WTC11 (cell line): ENCODE measurements around the gene HELZ. TPM values are rescaled to one million over a fixed set of nuclear protein-coding genes. Genes with fewer than 3 reads are reported as not detected.
"Not testable (repeated sequence)": the region's sequence is repeated elsewhere in the genome, so short reads cannot be mapped to it uniquely, and the experiment has no call there.

Source experiments
- ATAC-seq: fragments of 200-7000 bp; cut with Tn5 transposase; 2 replicates; pipeline ENCODE4 v1.10.0; 2021; ENCODE audit warnings: mild to moderate bottlenecking, moderate library complexity
- CTCF ChIA-PET: fragments of 300-600 bp; sonication (Branson Sonifier 250); formaldehyde crosslinking; loops from one replicate; lab custom pipeline; 2021; ENCODE audit warnings: antibody characterized with exemption; lab: Charles Lee
- POLR2A ChIA-PET: fragments of 350-600 bp; sonication (Branson Sonifier 250); formaldehyde crosslinking; loops from one replicate; lab custom pipeline; 2021; ENCODE audit warnings: antibody characterized with exemption; lab: Charles Lee
- DNase-seq: peaks from one replicate; pipeline ENCODE4 v3.0.0; 2021; ENCODE audit warnings: low spot score
- H3K27ac Mint-ChIP-seq: 2 replicates; pipeline ENCODE4 v1.8.0; 2021; ENCODE audit warnings: mixed read lengths
- H3K27me3 Mint-ChIP-seq: 2 replicates; pipeline ENCODE4 v1.8.0; 2021; ENCODE audit warnings: low read depth, mild to moderate bottlenecking, moderate library complexity, mixed read lengths
- H3K36me3 Mint-ChIP-seq: 2 replicates; pipeline ENCODE4 v1.8.0; 2021; ENCODE audit warnings: mixed read lengths
- H3K4me1 Mint-ChIP-seq: 2 replicates; pipeline ENCODE4 v1.8.0; 2022; ENCODE audit warnings: mixed read lengths
- H3K4me3 Mint-ChIP-seq: 2 replicates; pipeline ENCODE4 v1.8.0; 2021; ENCODE audit warnings: mild to moderate bottlenecking, moderate library complexity, mixed read lengths
- H3K9me3 Mint-ChIP-seq: 2 replicates; pipeline ENCODE4 v1.8.0; 2021; ENCODE audit warnings: mixed read lengths
- ATF1 ChIP-seq: sonication (generic); formaldehyde crosslinking; IDR thresholded peaks from 2 replicates; pipeline ENCODE4 v1.8.1; 2023; ENCODE audit warnings: mild to moderate bottlenecking, moderate library complexity, missing genetic modification reagents
- CBFB ChIP-seq: sonication (generic); formaldehyde crosslinking; IDR thresholded peaks from 2 replicates; pipeline ENCODE4 v1.8.1; 2022; ENCODE audit warnings: mild to moderate bottlenecking, low read depth, missing genetic modification reagents
- CTCF ChIP-seq: fragments of 200-600 bp; IDR thresholded peaks from 2 replicates; pipeline ENCODE4 v1.8.0; 2022; ENCODE audit warnings: antibody characterized with exemption
- ESRRA ChIP-seq: sonication (generic); formaldehyde crosslinking; IDR thresholded peaks from 2 replicates; pipeline ENCODE4 v1.8.1; 2022; ENCODE audit warnings: mild to moderate bottlenecking, missing genetic modification reagents, borderline replicate concordance
- ETV6 ChIP-seq: sonication (generic); formaldehyde crosslinking; IDR thresholded peaks from 2 replicates; pipeline ENCODE4 v1.8.1; 2022; ENCODE audit warnings: mild to moderate bottlenecking, missing genetic modification reagents
- FOXJ3 ChIP-seq: sonication (generic); formaldehyde crosslinking; IDR thresholded peaks from 2 replicates; pipeline ENCODE4 v1.9.0; 2021; ENCODE audit warnings: missing genetic modification reagents, mild to moderate bottlenecking, borderline replicate concordance
- FOXK1 ChIP-seq: sonication (generic); formaldehyde crosslinking; IDR thresholded peaks from 2 replicates; pipeline ENCODE4 v1.8.0; 2022; ENCODE audit warnings: mild to moderate bottlenecking, moderate library complexity, missing genetic modification reagents
- GABPB1 ChIP-seq: sonication (generic); formaldehyde crosslinking; IDR thresholded peaks from 2 replicates; pipeline ENCODE4 v1.8.1; 2023; ENCODE audit warnings: mild to moderate bottlenecking, missing genetic modification reagents
- IRF1 ChIP-seq: sonication (generic); formaldehyde crosslinking; IDR thresholded peaks from 2 replicates; pipeline ENCODE4 v1.8.0; 2023; ENCODE audit warnings: missing genetic modification reagents
- MYBL2 ChIP-seq: sonication (generic); formaldehyde crosslinking; IDR thresholded peaks from 2 replicates; pipeline ENCODE4 v1.8.1; 2023; ENCODE audit warnings: mild to moderate bottlenecking, moderate library complexity, missing genetic modification reagents
- NR1H2 ChIP-seq: sonication (generic); formaldehyde crosslinking; IDR thresholded peaks from 2 replicates; pipeline ENCODE4 v1.9.0; 2021; ENCODE audit warnings: mild to moderate bottlenecking, moderate library complexity, missing genetic modification reagents
- PRRX2 ChIP-seq: fragments of 250-450 bp; sonication (Bioruptor Pico); IDR thresholded peaks from 2 replicates; pipeline ENCODE4 v1.8.0; 2021; ENCODE audit warnings: mild to moderate bottlenecking
- SMAD4 ChIP-seq: sonication (generic); formaldehyde crosslinking; IDR thresholded peaks from 2 replicates; pipeline ENCODE4 v1.8.0; 2022; ENCODE audit warnings: mild to moderate bottlenecking, missing genetic modification reagents
- USF1 ChIP-seq: sonication (generic); formaldehyde crosslinking; IDR thresholded peaks from 2 replicates; pipeline ENCODE4 v1.8.0; 2022; ENCODE audit warnings: mild to moderate bottlenecking, missing genetic modification reagents
- ZNF138 ChIP-seq: sonication (generic); formaldehyde crosslinking; conservative IDR thresholded peaks from 2 replicates; pipeline ENCODE4 v1.8.1; 2022; ENCODE audit warnings: mild to moderate bottlenecking, moderate library complexity, missing genetic modification reagents
- ZNF232 ChIP-seq: sonication (generic); formaldehyde crosslinking; IDR thresholded peaks from 2 replicates; pipeline ENCODE4 v1.8.0; 2022; ENCODE audit warnings: mild to moderate bottlenecking, missing genetic modification reagents
- ZNF317 ChIP-seq: sonication (generic); formaldehyde crosslinking; IDR thresholded peaks from 2 replicates; pipeline ENCODE4 v1.8.1; 2023; ENCODE audit warnings: low read depth, mild to moderate bottlenecking, moderate library complexity, missing genetic modification reagents, borderline replicate concordance
- total RNA-seq: library from RNA; stranded (reverse); gene quantifications from 3 replicates; pipeline ENCODE4 v1.2.3, GENCODE V29; 2021

HELZ gene
- total RNA-seq, 1 experiment from 2014 or later = 49.1 TPM

- TF ChIP-seq MYBL2 (CRISPR knock-in tag) = no peak
- TF ChIP-seq ZNF232 = no peak
- TF ChIP-seq IRF1 = no peak
- no peak for TF ChIP-seq ZNF138 (CRISPR knock-in tag)
- TF ChIP-seq ATF1 (CRISPR knock-in tag) = no peak
Measured at GRCh38 chr17:67128700-67129099, 116.3 kb downstream of the HELZ start (continued).

DNA sequence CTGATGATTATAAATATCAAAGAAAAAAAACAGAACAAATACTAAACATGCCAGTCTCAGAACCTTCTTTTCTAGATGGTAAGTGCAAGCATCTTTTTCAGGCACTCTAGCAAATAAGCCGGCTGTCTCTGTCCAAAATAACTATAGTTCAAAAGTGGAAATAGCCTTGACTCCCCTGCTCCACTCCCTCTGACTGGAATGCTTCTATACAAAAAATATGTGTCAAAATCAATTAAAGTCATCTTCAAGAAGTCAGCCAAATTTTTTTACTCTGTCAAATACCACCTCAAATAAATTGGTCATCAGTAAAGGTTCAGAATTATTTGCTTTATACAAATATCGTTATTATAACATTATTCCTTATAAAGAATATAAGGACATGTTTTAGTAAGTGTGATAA is 117.1 kb downstream of the HELZ start:
- CTCF ChIA-PET = no interaction called here
- H3K9me3 Mint-ChIP-seq = no peaks in the 10 kb centered on the region
- DNase-seq = no peak

GRCh38 chr17:67126983-67127382 is 118.0 kb downstream of the HELZ start:
- DNase-seq = no peak
- Mint-ChIP-seq H3K27ac (no peak overlapping the region), H3K36me3 (peaks cover 6% of the 10 kb centered on the region), H3K4me1 (no peaks in the 10 kb centered on the region), H3K27me3 (no peaks in the 10 kb centered on the region), H3K9me3 (no peaks in the 10 kb centered on the region), H3K4me3 (no peak overlapping the region)
- ATAC-seq = no peak
- no peak for TF ChIP-seq USF1 (CRISPR knock-in tag)
- no peak for TF ChIP-seq CTCF
- no peak for TF ChIP-seq FOXK1 (CRISPR knock-in tag)
- no peak for TF ChIP-seq ZNF138 (CRISPR knock-in tag)
- TF ChIP-seq SMAD4 (CRISPR knock-in tag) = no peak
- no peak for TF ChIP-seq GABPB1 (CRISPR knock-in tag)
- TF ChIP-seq CBFB (CRISPR knock-in tag) = no peak
- TF ChIP-seq ESRRA = no peak
- no peak for TF ChIP-seq FOXJ3 (CRISPR knock-in tag)
- no peak for TF ChIP-seq ETV6 (CRISPR knock-in tag)
- no peak for TF ChIP-seq ZNF317 (CRISPR knock-in tag)
- no peak for TF ChIP-seq PRRX2 (CRISPR knock-in tag)
- POLR2A ChIA-PET = no interaction called here
- CTCF ChIA-PET = interaction anchor here (1.6 kb wide), 1 partner anchor 13 kb away, joined by 4 read pairs; no protein-coding TSS in a partner anchor

More for the DNA sequence above, 117.1 kb downstream of the HELZ start:
- ATAC-seq = no peak
- no peaks in the 10 kb centered on the region for H3K4me1 Mint-ChIP-seq
- no peak for TF ChIP-seq NR1H2 (CRISPR knock-in tag)
- TF ChIP-seq, all 79 proteins: peak for 0
- H3K27ac Mint-ChIP-seq = no peak overlapping the region
- H3K4me3 Mint-ChIP-seq = no peak overlapping the region
- POLR2A ChIA-PET = no interaction called here
- peaks cover 4% of the 10 kb centered on the region for H3K36me3 Mint-ChIP-seq
- no peaks in the 10 kb centered on the region for H3K27me3 Mint-ChIP-seq

GRCh38 chr17:67126543-67126942 is 118.5 kb downstream of the HELZ start:
- H3K9me3 Mint-ChIP-seq, H3K27ac Mint-ChIP-seq, H3K4me1 Mint-ChIP-seq, H3K4me3 Mint-ChIP-seq, POLR2A ChIA-PET, ATAC-seq, H3K36me3 Mint-ChIP-seq, DNase-seq, H3K27me3 Mint-ChIP-seq: not testable (repeated sequence)
- CTCF ChIA-PET = interaction anchor here (1.6 kb wide), 1 partner anchor 13 kb away, joined by 4 read pairs; no protein-coding TSS in a partner anchor
